MM.1S (cell line): ENCODE data around the gene MYO1B.

Experiments used
- EZH2phosphoT487 ChIP-seq: fragments of 300-600 bp; sonication (generic); IDR thresholded peaks from 2 replicates; pipeline ENCODE4 v1.6.1; 2018; ENCODE audit warnings: antibody characterized with exemption, low read length
- TF ChIP-seq, protein P1 (sequence below): fragments of 300-600 bp; sonication (generic); IDR thresholded peaks from 2 replicates; pipeline ENCODE4 v1.5.1; 2016; ENCODE audit warnings: antibody characterized with exemption, low read length, mixed read lengths

GRCh38 chr2:191217580-191217979, 27.6 kb upstream of the MYO1B start:
- no peak for TF ChIP-seq EZH2phosphoT487
- TF ChIP-seq, protein P1, sequence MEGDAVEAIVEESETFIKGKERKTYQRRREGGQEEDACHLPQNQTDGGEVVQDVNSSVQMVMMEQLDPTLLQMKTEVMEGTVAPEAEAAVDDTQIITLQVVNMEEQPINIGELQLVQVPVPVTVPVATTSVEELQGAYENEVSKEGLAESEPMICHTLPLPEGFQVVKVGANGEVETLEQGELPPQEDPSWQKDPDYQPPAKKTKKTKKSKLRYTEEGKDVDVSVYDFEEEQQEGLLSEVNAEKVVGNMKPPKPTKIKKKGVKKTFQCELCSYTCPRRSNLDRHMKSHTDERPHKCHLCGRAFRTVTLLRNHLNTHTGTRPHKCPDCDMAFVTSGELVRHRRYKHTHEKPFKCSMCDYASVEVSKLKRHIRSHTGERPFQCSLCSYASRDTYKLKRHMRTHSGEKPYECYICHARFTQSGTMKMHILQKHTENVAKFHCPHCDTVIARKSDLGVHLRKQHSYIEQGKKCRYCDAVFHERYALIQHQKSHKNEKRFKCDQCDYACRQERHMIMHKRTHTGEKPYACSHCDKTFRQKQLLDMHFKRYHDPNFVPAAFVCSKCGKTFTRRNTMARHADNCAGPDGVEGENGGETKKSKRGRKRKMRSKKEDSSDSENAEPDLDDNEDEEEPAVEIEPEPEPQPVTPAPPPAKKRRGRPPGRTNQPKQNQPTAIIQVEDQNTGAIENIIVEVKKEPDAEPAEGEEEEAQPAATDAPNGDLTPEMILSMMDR, result no peak
